ENCODE results near the gene FGD3.

- TF ChIP-seq, protein P1, sequence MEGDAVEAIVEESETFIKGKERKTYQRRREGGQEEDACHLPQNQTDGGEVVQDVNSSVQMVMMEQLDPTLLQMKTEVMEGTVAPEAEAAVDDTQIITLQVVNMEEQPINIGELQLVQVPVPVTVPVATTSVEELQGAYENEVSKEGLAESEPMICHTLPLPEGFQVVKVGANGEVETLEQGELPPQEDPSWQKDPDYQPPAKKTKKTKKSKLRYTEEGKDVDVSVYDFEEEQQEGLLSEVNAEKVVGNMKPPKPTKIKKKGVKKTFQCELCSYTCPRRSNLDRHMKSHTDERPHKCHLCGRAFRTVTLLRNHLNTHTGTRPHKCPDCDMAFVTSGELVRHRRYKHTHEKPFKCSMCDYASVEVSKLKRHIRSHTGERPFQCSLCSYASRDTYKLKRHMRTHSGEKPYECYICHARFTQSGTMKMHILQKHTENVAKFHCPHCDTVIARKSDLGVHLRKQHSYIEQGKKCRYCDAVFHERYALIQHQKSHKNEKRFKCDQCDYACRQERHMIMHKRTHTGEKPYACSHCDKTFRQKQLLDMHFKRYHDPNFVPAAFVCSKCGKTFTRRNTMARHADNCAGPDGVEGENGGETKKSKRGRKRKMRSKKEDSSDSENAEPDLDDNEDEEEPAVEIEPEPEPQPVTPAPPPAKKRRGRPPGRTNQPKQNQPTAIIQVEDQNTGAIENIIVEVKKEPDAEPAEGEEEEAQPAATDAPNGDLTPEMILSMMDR (IDR thresholded peaks at IDR 0.05) = no peak
- no peak for TF ChIP-seq POLR2A (IDR thresholded peaks at IDR 0.05)
These were observed 17.9 kb downstream of the FGD3 start for GRCh38 chr9:92965061-92965758.

All from right lobe of liver (tissue), 4 donors.